SK-N-MC (cell line): ENCODE measurements around the gene EEFSEC.

ENCODE experiments used
- EZH2 ChIP-seq: fragments of 200-600 bp; sonication (generic); IDR thresholded peaks from one replicate; pipeline ENCODE4 v1.6.1; 2017; ENCODE audit warnings: antibody characterized with exemption
- POLR2AphosphoS5 ChIP-seq: IDR thresholded peaks from 2 replicates; pipeline ENCODE4 v1.6.1; 2012; ENCODE audit warnings: mild to moderate bottlenecking, low read depth, low read length, borderline replicate concordance

GRCh38 chr3:128239304-128239703, 86.0 kb downstream of the EEFSEC start:
- TF ChIP-seq EZH2, result no peak
- TF ChIP-seq POLR2AphosphoS5, result no peak
